HFFc6 (cell line): ENCODE measurements around the gene UROD. TPM values are rescaled to one million over a fixed set of nuclear protein-coding genes. Genes with fewer than 3 reads are reported as not detected.

Source experiments
- DNase-seq: peaks from one replicate; pipeline ENCODE4 v3.0.0-alpha.2; 2018
- H3K27ac Mint-ChIP-seq: 2 replicates; pipeline ENCODE4 v1.8.0; 2020; ENCODE audit warnings: mild to moderate bottlenecking, mixed read lengths
- H3K27me3 Mint-ChIP-seq: 2 replicates; pipeline ENCODE4 v1.8.0; 2021; ENCODE audit warnings: mild to moderate bottlenecking, moderate library complexity, mixed read lengths; ENCODE audit not compliant: insufficient read depth
- H3K36me3 Mint-ChIP-seq: 2 replicates; pipeline ENCODE4 v1.8.0; 2021; ENCODE audit warnings: low read depth, mixed read lengths
- H3K4me1 Mint-ChIP-seq: 2 replicates; pipeline ENCODE4 v1.8.0; 2020; ENCODE audit warnings: low read depth, mixed read lengths
- H3K4me3 Mint-ChIP-seq: 2 replicates; pipeline ENCODE4 v1.8.0; 2020; ENCODE audit warnings: mild to moderate bottlenecking, moderate library complexity, mixed read lengths
- H3K9me3 Mint-ChIP-seq: 2 replicates; pipeline ENCODE4 v1.8.0; 2020; ENCODE audit warnings: mild to moderate bottlenecking, mixed read lengths
- CTCF ChIP-seq: fragments of 200-600 bp; sonication (generic); IDR thresholded peaks from 2 replicates; pipeline ENCODE4 v1.5.0; 2021; ENCODE audit warnings: antibody characterized with exemption, mild to moderate bottlenecking
- total RNA-seq, 6 experiments: library from RNA; stranded (reverse); fragmentation: NEBNext Ultra II Directional; extraction: Animal tissue kit (Norgen Biotek cat#: 25700); gene quantifications; 2 replicates in 1 of 6; 3 replicates in 5 of 6; pipeline ENCODE4 v1.2.3, GENCODE V29; 2021

UROD gene
- total RNA-seq, 6 experiments from 2014 or later = 121 to 137 (median 128) TPM

- DNase-seq = no peak
- Mint-ChIP-seq H3K4me1 (no peaks in the 10 kb centered on the region), H3K27me3 (no peaks in the 10 kb centered on the region; the same call in 1 of the 2 replicates), H3K27ac (no peak overlapping the region), H3K4me3 (no peak overlapping the region), H3K9me3 (no peaks in the 10 kb centered on the region), H3K36me3 (peaks cover 19% of the 10 kb centered on the region)
- TF ChIP-seq CTCF = no peak
Measured at GRCh38 chr1:45003741-45004140, 8.3 kb upstream of the UROD start.

GRCh38 chr1:45004281-45004920 is 7.7 kb upstream of the UROD start:
- Mint-ChIP-seq H3K9me3 (no peaks in the 10 kb centered on the region), H3K36me3 (peaks cover 24% of the 10 kb centered on the region), H3K4me3 (no peak overlapping the region), H3K27ac (no peak overlapping the region), H3K27me3 (no peaks in the 10 kb centered on the region; the same call in 1 of the 2 replicates), H3K4me1 (peaks cover 2% of the 10 kb centered on the region; the same call in 1 of the 2 replicates)
- TF ChIP-seq CTCF = no peak
- no peak for DNase-seq

GRCh38 chr1:45005761-45006160 is 6.3 kb upstream of the UROD start:
- H3K36me3 Mint-ChIP-seq = peaks cover 24% of the 10 kb centered on the region
- TF ChIP-seq CTCF = no peak
- no peaks in the 10 kb centered on the region for H3K9me3 Mint-ChIP-seq
- no peaks in the 10 kb centered on the region; the same call in 1 of the 2 replicates for H3K27me3 Mint-ChIP-seq
- no peak overlapping the region for H3K4me3 Mint-ChIP-seq
- no peak overlapping the region for H3K27ac Mint-ChIP-seq
- no peak for DNase-seq
- H3K4me1 Mint-ChIP-seq = peaks cover 13% of the 10 kb centered on the region

- no peak for DNase-seq
- Mint-ChIP-seq H3K36me3 (peaks cover 20% of the 10 kb centered on the region), H3K27ac (no peak overlapping the region), H3K4me1 (peaks cover 23% of the 10 kb centered on the region), H3K27me3 (no peaks in the 10 kb centered on the region), H3K4me3 (no peak overlapping the region), H3K9me3 (no peaks in the 10 kb centered on the region)
- no peak for TF ChIP-seq CTCF
Measured at GRCh38 chr1:45007311-45007710, 4.7 kb upstream of the UROD start.

- Mint-ChIP-seq H3K4me1 (peaks cover 28% of the 10 kb centered on the region), H3K4me3 (no peak overlapping the region), H3K27ac (no peak overlapping the region), H3K36me3 (peaks cover 13% of the 10 kb centered on the region), H3K9me3 (no peaks in the 10 kb centered on the region), H3K27me3 (no peaks in the 10 kb centered on the region)
- DNase-seq = no peak
- no peak for TF ChIP-seq CTCF
Measured at GRCh38 chr1:45008076-45008475, 4.0 kb upstream of the UROD start.
